ENCODE data around the gene SLC7A7. TPM values are rescaled to one million over a fixed set of nuclear protein-coding genes. Genes with fewer than 3 reads are reported as not detected.
A peak's percentile ranks its signal among the peaks of the same experiment; 100 is the strongest.
"Not testable (repeated sequence)": the region's sequence is repeated elsewhere in the genome, so short reads cannot be mapped to it uniquely, and the experiment has no call there.

The SLC7A7 gene
- total and polyA plus RNA-seq, 8 donors, result 9.6 to 67.6 (median 10.3) TPM

DNA sequence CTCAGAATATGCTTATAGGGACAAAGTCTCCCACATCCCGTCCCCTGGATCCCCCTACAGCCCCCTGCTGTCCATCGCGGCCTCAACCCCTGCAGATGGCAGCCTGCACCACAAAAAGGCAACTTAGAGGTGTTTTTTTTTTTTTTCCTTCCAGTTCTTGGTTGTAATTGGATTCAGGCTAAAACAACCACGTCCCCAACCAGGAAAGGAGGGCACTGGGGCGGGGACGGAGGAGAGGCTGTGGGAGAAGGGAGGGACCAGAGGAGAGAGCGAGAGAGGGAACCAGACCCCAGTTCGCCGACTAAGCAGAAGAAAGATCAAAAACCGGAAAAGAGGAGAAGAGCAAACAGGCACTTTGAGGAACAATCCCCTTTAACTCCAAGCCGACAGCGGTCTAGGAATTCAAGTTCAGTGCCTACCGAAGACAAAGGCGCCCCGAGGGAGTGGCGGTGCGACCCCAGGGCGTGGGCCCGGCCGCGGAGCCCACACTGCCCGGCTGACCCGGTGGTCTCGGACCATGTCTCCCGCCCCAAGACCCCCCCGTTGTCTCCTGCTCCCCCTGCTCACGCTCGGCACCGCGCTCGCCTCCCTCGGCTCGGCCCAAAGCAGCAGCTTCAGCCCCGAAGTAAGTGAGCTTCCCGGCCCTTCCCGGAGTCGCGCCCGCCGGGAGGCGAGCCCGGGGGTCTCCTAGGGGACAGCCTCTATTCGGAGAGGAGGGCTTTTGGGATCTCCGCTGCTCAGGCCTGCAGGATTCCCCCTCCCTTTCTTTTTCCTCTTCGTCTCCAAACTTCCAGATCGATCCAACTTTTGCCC is 21.3 kb upstream of the SLC7A7 start, which contains the start of gene MMP14:
TSS of gene MMP14 (plus strand) at position 285 of the 813 bp plus-strand sequence. CDS start at position 518, 233 bp downstream.
- Histone ChIP-seq H3K4me1 (peaks cover 0 to 51% of the 10 kb centered on the region in 2 donors), H3K27me3 (peaks cover 0 to 18% of the 10 kb centered on the region in 2 donors), H3K4me3 (peak within 1 kb of the TSS; percentile 78 to 83), H3K27ac (peak within 1 kb of the TSS; percentile 85 to 95), H3K9me3 (no peaks in the 10 kb centered on the region), H3K36me3 (peaks cover 0 to 35% of the 10 kb centered on the region in 2 donors)
- intact Hi-C loops (cut with DNase I), result no loop called here
- ATAC-seq, result peak; percentile 81
- peak; percentile 77 to 94 (median 84) for DNase-seq
- TF ChIP-seq CTCF (IDR thresholded peaks at IDR 0.05), result no peak

- no peak for ATAC-seq
- intact Hi-C loops (cut with DNase I), result no loop called here
- no peak for TF ChIP-seq CTCF (IDR thresholded peaks at IDR 0.05)
- Histone ChIP-seq H3K4me3 (no peak overlapping the region), H3K4me1 (peaks cover 4 to 52% of the 10 kb centered on the region in 2 donors), H3K27ac (peak overlapping the region in 1 of 2 donors; percentile 85), H3K36me3 (peaks cover 0 to 28% of the 10 kb centered on the region in 2 donors), H3K27me3 (peaks cover 0 to 18% of the 10 kb centered on the region in 2 donors), H3K9me3 (no peaks in the 10 kb centered on the region)
- DNase-seq, result no peak
Measured at GRCh38 chr14:22835505-22835904, 20.3 kb upstream of the SLC7A7 start.

DNA sequence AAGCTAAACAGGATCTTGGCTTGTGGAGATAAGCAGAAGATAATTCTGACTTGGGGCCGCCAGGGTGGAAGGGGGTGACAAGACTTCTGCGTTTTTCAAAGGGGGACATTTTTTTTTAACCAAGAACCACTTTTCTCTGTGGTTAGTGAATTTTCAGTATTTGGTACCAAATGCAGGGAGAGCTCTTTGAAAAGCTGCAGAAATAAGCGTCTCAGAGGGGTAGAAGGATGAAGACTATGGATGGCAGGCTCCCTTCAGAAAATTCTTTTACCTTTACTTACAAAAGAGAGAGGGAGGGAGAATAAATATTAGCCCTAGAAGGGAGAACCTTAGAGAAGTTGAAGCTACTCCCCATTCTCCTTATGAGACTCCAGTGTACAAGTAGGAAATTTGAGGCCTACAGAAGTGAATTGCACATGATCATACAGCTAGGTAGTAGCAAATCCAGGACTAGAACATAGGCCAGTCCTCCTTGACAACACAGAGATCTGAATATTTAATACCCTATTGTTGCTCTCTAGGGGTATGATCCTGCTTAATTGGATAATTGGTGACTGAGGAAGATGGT is 15.3 kb upstream of the SLC7A7 start:
- peaks cover 0 to 28% of the 10 kb centered on the region in 2 donors for H3K36me3 ChIP-seq
- H3K4me1 ChIP-seq, result peaks cover 9 to 21% of the 10 kb centered on the region in 2 donors
- H3K27ac ChIP-seq, result peak overlapping the region in 1 of 2 donors; percentile 82
- DNase-seq, result no peak
- no peak for TF ChIP-seq CTCF (IDR thresholded peaks at IDR 0.05)
- intact Hi-C loops (cut with DNase I), result no loop called here
- no peaks in the 10 kb centered on the region for H3K27me3 ChIP-seq
- ATAC-seq, result no peak
- peak overlapping the region; percentile 80 to 91 for H3K4me3 ChIP-seq
- H3K9me3 ChIP-seq, result no peaks in the 10 kb centered on the region

DNA sequence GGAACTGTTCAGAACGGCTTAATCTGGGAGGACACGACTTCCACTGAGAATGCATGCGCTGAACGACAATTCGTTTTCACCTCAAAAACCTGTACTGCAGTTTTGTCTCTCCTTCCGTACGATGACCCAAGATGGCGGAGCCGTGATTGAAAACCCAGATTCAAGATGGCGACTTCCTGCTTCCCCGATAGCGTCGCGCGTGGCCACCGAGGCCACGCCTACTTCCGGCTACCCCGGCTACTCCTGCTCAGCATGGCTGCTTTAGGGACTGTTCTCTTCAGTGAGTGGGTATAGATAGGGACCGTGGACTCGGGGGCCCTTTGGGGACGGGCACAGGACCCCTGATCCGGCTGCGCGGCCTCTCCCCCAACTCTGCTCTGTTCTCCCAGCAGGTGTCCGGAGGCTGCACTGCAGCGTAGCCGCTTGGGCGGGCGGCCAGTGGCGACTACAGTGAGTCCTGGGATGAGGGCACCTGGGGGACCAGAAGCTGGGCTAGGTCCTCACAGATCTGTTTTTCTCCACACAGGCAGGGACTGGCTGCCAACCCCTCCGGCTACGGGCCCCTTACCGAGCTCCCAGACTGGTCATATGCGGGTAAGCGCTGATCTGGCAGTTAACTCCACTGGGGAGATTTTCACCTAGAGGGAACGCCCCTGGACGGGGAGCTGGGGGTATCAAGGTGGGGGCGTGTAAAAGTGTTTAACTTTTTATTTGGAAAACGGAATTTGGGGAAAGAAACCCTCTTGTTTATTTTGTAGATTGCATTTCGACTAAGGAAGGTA is 14.6 kb upstream of the SLC7A7 start, which contains the start of gene MRPL52:
TSS of gene MRPL52 (plus strand) at position 227 of the 782 bp plus-strand sequence. CDS start at position 253, 26 bp downstream.
- H3K27me3 ChIP-seq, result no peaks in the 10 kb centered on the region
- peaks cover 0 to 26% of the 10 kb centered on the region in 2 donors for H3K36me3 ChIP-seq
- DNase-seq, result peak; percentile 90 to 97 (median 94)
- no peak for TF ChIP-seq CTCF (IDR thresholded peaks at IDR 0.05)
- H3K4me1 ChIP-seq, result peaks cover 9 to 23% of the 10 kb centered on the region in 2 donors
- H3K27ac ChIP-seq, result peak within 1 kb of the TSS; percentile 46 to 82
- intact Hi-C loops (cut with DNase I), result no loop called here
- ATAC-seq, result peak; percentile 98
- H3K9me3 ChIP-seq, result no peaks in the 10 kb centered on the region
- peak within 1 kb of the TSS; percentile 80 to 91 for H3K4me3 ChIP-seq

GRCh38 chr14:22829076-22829660 is 13.9 kb upstream of the SLC7A7 start:
- Histone ChIP-seq H3K36me3 (peaks cover 0 to 19% of the 10 kb centered on the region in 2 donors), H3K4me3 (peak overlapping the region; percentile 80 to 91), H3K27ac (peak overlapping the region; percentile 46 to 82), H3K4me1 (peaks cover 9 to 30% of the 10 kb centered on the region in 2 donors)
- H3K9me3 ChIP-seq; intact Hi-C loops (cut with DNase I); H3K27me3 ChIP-seq; ATAC-seq: not testable (repeated sequence)
- DNase-seq, result peak in 1 of 4 donors; percentile 9

Data from left lung (tissue), 10 donors.